Activated naive CD4-positive, alpha-beta T cell treated with anti-CD3 and anti-CD28 coated beads, Interleukin-2, amount 50 U/mL, for 24 hours (primary cell): ENCODE data around the gene IL36A.
A peak's percentile ranks its signal among the peaks of the same experiment; 100 is the strongest.

ENCODE experiments used
- H3K27ac Mint-ChIP-seq: one replicate; pipeline ENCODE4 v1.8.0; 2021; ENCODE audit warnings: mild to moderate bottlenecking, mixed read lengths
- H3K27me3 Mint-ChIP-seq: one replicate; pipeline ENCODE4 v1.8.0; 2021; ENCODE audit warnings: mixed read lengths
- H3K36me3 Mint-ChIP-seq: one replicate; pipeline ENCODE4 v1.8.0; 2021; ENCODE audit warnings: mixed read lengths
- H3K4me1 Mint-ChIP-seq: one replicate; pipeline ENCODE4 v1.8.0; 2021; ENCODE audit warnings: mixed read lengths
- H3K4me3 Mint-ChIP-seq: one replicate; pipeline ENCODE4 v1.8.0; 2021; ENCODE audit warnings: mild to moderate bottlenecking, mixed read lengths
- H3K9me3 Mint-ChIP-seq: one replicate; pipeline ENCODE4 v1.8.0; 2021; ENCODE audit warnings: mixed read lengths

The IL36A gene

GRCh38 chr2:113021312-113021711 lies 16.1 kb downstream of the IL36A start:
- no peaks in the 10 kb centered on the region for H3K9me3 Mint-ChIP-seq
- no peaks in the 10 kb centered on the region for H3K27me3 Mint-ChIP-seq
- no peak overlapping the region for H3K4me3 Mint-ChIP-seq
- H3K27ac Mint-ChIP-seq, result no peak overlapping the region
- H3K36me3 Mint-ChIP-seq, result no peaks in the 10 kb centered on the region
- H3K4me1 Mint-ChIP-seq, result peaks cover 12% of the 10 kb centered on the region

GRCh38 chr2:113024764-113025163 lies 19.5 kb downstream of the IL36A start:
- Mint-ChIP-seq H3K9me3 (no peaks in the 10 kb centered on the region), H3K4me3 (no peak overlapping the region), H3K4me1 (no peaks in the 10 kb centered on the region), H3K27me3 (no peaks in the 10 kb centered on the region), H3K36me3 (no peaks in the 10 kb centered on the region), H3K27ac (no peak overlapping the region)

GRCh38 chr2:113025737-113026136 lies 20.5 kb downstream of the IL36A start:
- H3K27me3 Mint-ChIP-seq, result no peaks in the 10 kb centered on the region
- no peaks in the 10 kb centered on the region for H3K36me3 Mint-ChIP-seq
- H3K9me3 Mint-ChIP-seq, result no peaks in the 10 kb centered on the region
- H3K27ac Mint-ChIP-seq, result no peak overlapping the region
- H3K4me1 Mint-ChIP-seq, result no peaks in the 10 kb centered on the region
- H3K4me3 Mint-ChIP-seq, result no peak overlapping the region

- Mint-ChIP-seq H3K9me3 (no peaks in the 10 kb centered on the region), H3K27ac (no peak overlapping the region), H3K27me3 (no peaks in the 10 kb centered on the region), H3K36me3 (no peaks in the 10 kb centered on the region), H3K4me1 (no peaks in the 10 kb centered on the region), H3K4me3 (no peak overlapping the region)
These were observed 22.4 kb downstream of the IL36A start for GRCh38 chr2:113027691-113028090.

DNA sequence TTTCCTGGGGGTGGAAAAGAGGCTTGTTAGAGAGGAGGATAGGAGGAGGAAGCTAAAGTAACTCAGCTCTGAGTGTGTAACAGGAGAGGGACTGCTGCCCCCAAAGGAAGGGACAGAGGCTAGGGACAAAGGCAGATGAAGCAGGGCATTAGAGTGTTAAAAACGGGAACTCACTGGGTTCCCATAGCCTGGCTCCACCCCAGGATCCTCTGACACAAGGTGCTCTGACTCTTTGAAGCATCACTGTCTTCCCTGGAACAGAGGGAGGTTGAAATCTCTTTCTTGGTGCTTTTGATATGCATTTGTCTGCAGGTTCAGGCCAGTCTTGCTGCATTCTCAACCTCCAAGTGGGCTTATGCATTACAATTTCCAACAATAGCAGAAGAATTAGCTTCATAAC lies 22.9 kb downstream of the IL36A start:
- H3K27me3 Mint-ChIP-seq, result no peaks in the 10 kb centered on the region
- no peak overlapping the region for H3K27ac Mint-ChIP-seq
- H3K4me3 Mint-ChIP-seq, result no peak overlapping the region

GRCh38 chr2:113032737-113033136 lies 27.5 kb downstream of the IL36A start:
- Mint-ChIP-seq H3K4me3 (no peak overlapping the region), H3K9me3 (no peaks in the 10 kb centered on the region), H3K27me3 (no peaks in the 10 kb centered on the region), H3K36me3 (no peaks in the 10 kb centered on the region), H3K27ac (no peak overlapping the region), H3K4me1 (peaks cover 3% of the 10 kb centered on the region)

More for the DNA sequence above, 22.9 kb downstream of the IL36A start:
- Mint-ChIP-seq H3K9me3 (no peaks in the 10 kb centered on the region), H3K4me1 (no peaks in the 10 kb centered on the region), H3K36me3 (no peaks in the 10 kb centered on the region)

DNA sequence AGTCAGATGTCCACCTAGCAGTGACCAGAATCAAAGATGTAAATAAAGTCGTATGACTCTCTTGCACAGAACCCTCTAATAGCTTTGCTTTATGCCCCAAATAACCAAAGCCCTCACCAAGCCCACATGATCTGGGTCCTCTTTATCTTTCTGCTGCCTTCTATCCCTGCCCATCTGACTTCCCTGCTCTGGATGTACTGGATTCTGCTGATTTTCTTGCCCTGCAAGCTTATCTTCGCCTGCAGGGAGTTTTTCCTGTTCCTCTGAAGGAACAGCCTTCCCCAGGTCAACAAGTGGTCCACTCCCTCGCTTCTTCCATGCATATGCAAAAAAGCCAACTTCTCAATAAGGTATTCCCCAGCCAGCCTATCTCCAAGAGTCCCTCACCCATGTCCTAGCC lies 28.8 kb downstream of the IL36A start:
- peaks cover 3% of the 10 kb centered on the region for H3K4me1 Mint-ChIP-seq
- H3K27me3 Mint-ChIP-seq, result no peaks in the 10 kb centered on the region

GRCh38 chr2:113036763-113037162 lies 31.5 kb downstream of the IL36A start:
- Mint-ChIP-seq H3K27ac (no peak overlapping the region), H3K36me3 (no peaks in the 10 kb centered on the region), H3K27me3 (no peaks in the 10 kb centered on the region), H3K9me3 (no peaks in the 10 kb centered on the region), H3K4me1 (peaks cover 3% of the 10 kb centered on the region), H3K4me3 (no peak overlapping the region)

More for the DNA sequence above, 28.8 kb downstream of the IL36A start:
- Mint-ChIP-seq H3K4me3 (no peak overlapping the region), H3K36me3 (no peaks in the 10 kb centered on the region), H3K9me3 (no peaks in the 10 kb centered on the region), H3K27ac (no peak overlapping the region)

GRCh38 chr2:113038291-113038690 lies 33.0 kb downstream of the IL36A start:
- Mint-ChIP-seq H3K9me3 (no peaks in the 10 kb centered on the region), H3K4me3 (no peak overlapping the region), H3K36me3 (no peaks in the 10 kb centered on the region), H3K27ac (no peak overlapping the region), H3K4me1 (peaks cover 3% of the 10 kb centered on the region), H3K27me3 (no peaks in the 10 kb centered on the region)

GRCh38 chr2:113039158-113039557 lies 33.9 kb downstream of the IL36A start:
- Mint-ChIP-seq H3K36me3 (no peaks in the 10 kb centered on the region), H3K27me3 (no peaks in the 10 kb centered on the region), H3K27ac (no peak overlapping the region), H3K9me3 (no peaks in the 10 kb centered on the region), H3K4me1 (peaks cover 3% of the 10 kb centered on the region), H3K4me3 (no peak overlapping the region)

DNA sequence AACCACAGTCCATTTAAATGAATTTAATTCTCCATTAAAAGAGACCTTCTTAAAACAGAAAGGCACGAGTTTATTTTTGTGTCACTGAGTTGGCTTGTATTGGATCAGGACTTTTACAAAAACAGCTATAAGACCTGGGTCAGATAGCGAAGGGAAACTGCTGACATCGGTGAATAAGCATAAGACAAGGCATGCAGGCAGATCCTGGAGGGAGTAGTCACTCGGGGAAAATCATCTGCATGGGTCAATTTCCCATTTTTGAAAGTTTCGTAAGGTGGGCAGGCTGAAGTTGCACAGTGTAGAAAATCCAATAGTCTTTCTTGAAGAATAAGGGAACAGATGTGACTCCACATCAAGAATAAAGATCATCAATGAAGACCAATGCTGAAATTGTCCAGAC lies 34.5 kb downstream of the IL36A start:
- Mint-ChIP-seq H3K27me3 (no peaks in the 10 kb centered on the region), H3K27ac (no peak overlapping the region), H3K9me3 (no peaks in the 10 kb centered on the region), H3K36me3 (no peaks in the 10 kb centered on the region), H3K4me1 (peaks cover 3% of the 10 kb centered on the region), H3K4me3 (no peak overlapping the region)

DNA sequence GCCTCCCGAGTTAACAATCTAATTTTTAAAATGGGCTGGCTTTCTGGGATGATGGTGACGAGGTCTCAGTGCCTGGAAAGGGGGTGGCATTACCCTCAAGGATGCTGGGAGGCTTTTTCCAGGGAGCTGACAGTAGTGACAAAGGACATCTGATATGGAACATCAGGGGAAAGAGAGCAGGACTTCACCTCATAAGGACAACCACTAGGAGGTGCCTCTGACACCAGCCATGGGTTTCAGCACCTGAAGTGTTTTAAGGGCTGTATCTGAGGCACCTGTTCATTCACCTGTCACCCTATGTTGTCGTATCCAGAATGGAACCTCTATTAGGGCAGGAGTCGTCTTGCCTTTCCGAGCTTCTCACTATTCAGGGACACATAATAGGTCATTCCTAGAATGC lies 36.6 kb downstream of the IL36A start:
- Mint-ChIP-seq H3K27ac (no peak overlapping the region), H3K36me3 (no peaks in the 10 kb centered on the region), H3K27me3 (no peaks in the 10 kb centered on the region), H3K4me1 (no peaks in the 10 kb centered on the region), H3K4me3 (no peak overlapping the region), H3K9me3 (no peaks in the 10 kb centered on the region)

- Mint-ChIP-seq H3K36me3 (peaks cover 2% of the 10 kb centered on the region), H3K9me3 (no peaks in the 10 kb centered on the region), H3K27me3 (no peaks in the 10 kb centered on the region), H3K27ac (no peak overlapping the region), H3K4me3 (no peak overlapping the region), H3K4me1 (no peaks in the 10 kb centered on the region)
These were observed 41.2 kb downstream of the IL36A start for GRCh38 chr2:113046465-113046864.

DNA sequence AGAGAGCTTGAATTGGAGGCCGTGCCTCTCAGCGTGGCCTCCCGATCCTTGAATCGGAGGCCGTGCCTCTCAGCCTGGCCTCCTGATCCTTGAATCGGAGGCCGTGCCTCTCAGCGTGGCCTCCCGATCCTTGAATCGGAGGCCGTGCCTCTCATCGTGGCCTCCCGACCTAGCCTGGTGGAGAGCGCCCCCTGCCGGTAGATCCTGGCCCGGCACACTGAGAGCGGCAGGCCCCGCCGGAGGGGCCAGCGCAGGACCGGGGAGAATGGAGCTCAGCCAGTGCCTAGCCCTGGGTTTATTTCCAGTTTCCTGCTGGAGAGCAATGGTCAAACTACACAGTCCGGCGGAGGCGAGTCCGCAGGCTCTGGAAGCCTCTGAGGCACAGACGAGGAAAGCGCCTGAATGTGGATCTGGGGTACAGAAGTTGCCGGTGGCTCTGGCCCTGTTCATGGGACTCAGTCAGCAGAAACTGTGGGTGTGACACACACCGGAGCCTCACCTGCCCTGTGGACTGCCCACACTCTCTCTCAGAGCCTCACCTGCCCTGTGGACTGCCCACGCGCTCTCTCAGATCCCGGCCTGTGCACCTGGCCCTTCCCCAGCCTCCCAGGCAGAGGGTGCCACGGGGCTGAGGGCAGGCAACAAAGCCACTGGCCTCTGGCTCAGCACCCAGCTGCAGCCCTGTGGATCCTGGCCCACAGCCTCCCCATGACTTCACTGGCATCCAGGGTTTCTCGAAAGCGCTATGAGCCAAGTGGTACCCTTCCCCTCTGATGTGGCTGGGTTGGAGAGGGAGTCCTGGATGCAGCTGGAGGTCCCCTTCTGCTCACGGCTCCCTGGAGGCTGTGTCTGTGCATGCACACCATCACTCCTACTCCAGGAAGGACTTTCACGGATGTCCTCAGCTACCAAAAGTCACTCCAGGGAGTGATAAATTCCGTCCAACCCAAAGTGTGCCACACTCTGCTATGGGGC lies 45.9 kb downstream of the IL36A start:
- Mint-ChIP-seq H3K36me3 (peaks cover 15% of the 10 kb centered on the region), H3K9me3 (peaks cover 13% of the 10 kb centered on the region), H3K27me3 (no peaks in the 10 kb centered on the region)

GRCh38 chr2:113052396-113052917 lies 47.2 kb downstream of the IL36A start, which contains the start of gene IL36B:
Gene IL36B (minus strand): TSS chr2:113052867.
- H3K9me3 Mint-ChIP-seq, result peaks cover 16% of the 10 kb centered on the region
- H3K4me3 Mint-ChIP-seq, result no peak within 1 kb of the TSS
- H3K27ac Mint-ChIP-seq, result no peak within 1 kb of the TSS
- H3K36me3 Mint-ChIP-seq, result peaks cover 17% of the 10 kb centered on the region
- H3K4me1 Mint-ChIP-seq, result peaks cover 20% of the 10 kb centered on the region
- H3K27me3 Mint-ChIP-seq, result no peaks in the 10 kb centered on the region

More for the DNA sequence above, 45.9 kb downstream of the IL36A start:
- Mint-ChIP-seq H3K4me1 (peaks cover 13% of the 10 kb centered on the region), H3K4me3 (no peak overlapping the region), H3K27ac (no peak overlapping the region)

DNA sequence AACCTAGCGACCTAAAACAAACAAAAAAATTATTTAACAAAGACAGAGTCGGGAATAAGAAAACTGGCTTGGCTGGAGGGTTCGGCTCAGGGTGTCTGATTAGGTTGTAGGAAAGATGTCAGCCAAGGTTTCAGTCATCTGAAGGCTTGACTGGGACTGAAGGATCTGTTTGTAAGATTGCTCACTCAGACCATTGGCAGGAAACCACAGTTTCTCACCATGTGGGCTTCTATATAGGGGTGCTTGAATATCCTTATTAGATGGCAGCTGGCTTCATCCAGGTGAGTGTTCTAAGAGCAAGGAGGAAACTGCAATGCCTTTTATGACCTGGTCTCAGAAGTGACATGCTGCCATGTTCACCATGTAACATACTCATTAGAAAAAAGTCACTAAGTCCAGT lies 48.4 kb downstream of the IL36A start:
- H3K36me3 Mint-ChIP-seq, result peaks cover 14% of the 10 kb centered on the region
- peaks cover 16% of the 10 kb centered on the region for H3K9me3 Mint-ChIP-seq
- no peaks in the 10 kb centered on the region for H3K27me3 Mint-ChIP-seq

More for the DNA sequence above, 48.4 kb downstream of the IL36A start:
- H3K4me3 Mint-ChIP-seq, result no peak overlapping the region
- H3K27ac Mint-ChIP-seq, result peak overlapping the region; percentile 4
- H3K4me1 Mint-ChIP-seq, result peaks cover 23% of the 10 kb centered on the region
